Type B pancreatic cell (in vitro differentiated cells): ENCODE data around the gene MACO1. TPM values are rescaled to one million over a fixed set of nuclear protein-coding genes. Genes with fewer than 3 reads are reported as not detected.
A peak's percentile ranks its signal among the peaks of the same experiment; 100 is the strongest.

Source experiments
- DNase-seq: peaks from one replicate; pipeline ENCODE4 v3.0.0; 2021; ENCODE audit warnings: mixed read lengths; ENCODE audit not compliant: unreplicated experiment; ENCODE audit errors: extremely low spot score
- H3K27ac Mint-ChIP-seq: 2 replicates; pipeline ENCODE4 v1.8.0; 2021; ENCODE audit warnings: mild to moderate bottlenecking, mixed read lengths
- H3K27me3 Mint-ChIP-seq: 2 replicates; pipeline ENCODE4 v1.8.0; 2021; ENCODE audit warnings: mixed read lengths
- H3K36me3 Mint-ChIP-seq: 2 replicates; pipeline ENCODE4 v1.8.0; 2021; ENCODE audit warnings: mixed read lengths
- H3K4me1 Mint-ChIP-seq: one replicate; pipeline ENCODE4 v1.8.0; 2021; ENCODE audit warnings: mixed read lengths; ENCODE audit not compliant: unreplicated experiment
- H3K4me3 Mint-ChIP-seq: 2 replicates; pipeline ENCODE4 v1.8.0; 2021; ENCODE audit warnings: mild to moderate bottlenecking, mixed read lengths
- H3K9me3 Mint-ChIP-seq: 2 replicates; pipeline ENCODE4 v1.8.0; 2021; ENCODE audit warnings: mixed read lengths
- total RNA-seq: library from RNA; stranded (reverse); gene quantifications from 2 replicates; pipeline ENCODE4 v1.2.1, GENCODE V29; 2021; ENCODE audit warnings: low replicate concordance
- TF ChIP-seq, protein P1 (sequence below): fragments of 200-600 bp; sonication (generic); conservative IDR thresholded peaks from 2 replicates; pipeline ENCODE4 v1.5.0; 2021; ENCODE audit warnings: antibody characterized with exemption, mild to moderate bottlenecking

Gene MACO1
- total RNA-seq, 1 donor from 2014 or later: 22.0 TPM

GRCh38 chr1:25425098-25426085 lies 5.3 kb upstream of the MACO1 start:
- Mint-ChIP-seq H3K9me3 (no peaks in the 10 kb centered on the region), H3K4me1 (no peaks in the 10 kb centered on the region), H3K4me3 (no peak overlapping the region), H3K36me3 (no peaks in the 10 kb centered on the region), H3K27me3 (no peaks in the 10 kb centered on the region), H3K27ac (no peak overlapping the region)
- no peak for DNase-seq
- TF ChIP-seq, protein P1, sequence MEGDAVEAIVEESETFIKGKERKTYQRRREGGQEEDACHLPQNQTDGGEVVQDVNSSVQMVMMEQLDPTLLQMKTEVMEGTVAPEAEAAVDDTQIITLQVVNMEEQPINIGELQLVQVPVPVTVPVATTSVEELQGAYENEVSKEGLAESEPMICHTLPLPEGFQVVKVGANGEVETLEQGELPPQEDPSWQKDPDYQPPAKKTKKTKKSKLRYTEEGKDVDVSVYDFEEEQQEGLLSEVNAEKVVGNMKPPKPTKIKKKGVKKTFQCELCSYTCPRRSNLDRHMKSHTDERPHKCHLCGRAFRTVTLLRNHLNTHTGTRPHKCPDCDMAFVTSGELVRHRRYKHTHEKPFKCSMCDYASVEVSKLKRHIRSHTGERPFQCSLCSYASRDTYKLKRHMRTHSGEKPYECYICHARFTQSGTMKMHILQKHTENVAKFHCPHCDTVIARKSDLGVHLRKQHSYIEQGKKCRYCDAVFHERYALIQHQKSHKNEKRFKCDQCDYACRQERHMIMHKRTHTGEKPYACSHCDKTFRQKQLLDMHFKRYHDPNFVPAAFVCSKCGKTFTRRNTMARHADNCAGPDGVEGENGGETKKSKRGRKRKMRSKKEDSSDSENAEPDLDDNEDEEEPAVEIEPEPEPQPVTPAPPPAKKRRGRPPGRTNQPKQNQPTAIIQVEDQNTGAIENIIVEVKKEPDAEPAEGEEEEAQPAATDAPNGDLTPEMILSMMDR: no peak

DNA sequence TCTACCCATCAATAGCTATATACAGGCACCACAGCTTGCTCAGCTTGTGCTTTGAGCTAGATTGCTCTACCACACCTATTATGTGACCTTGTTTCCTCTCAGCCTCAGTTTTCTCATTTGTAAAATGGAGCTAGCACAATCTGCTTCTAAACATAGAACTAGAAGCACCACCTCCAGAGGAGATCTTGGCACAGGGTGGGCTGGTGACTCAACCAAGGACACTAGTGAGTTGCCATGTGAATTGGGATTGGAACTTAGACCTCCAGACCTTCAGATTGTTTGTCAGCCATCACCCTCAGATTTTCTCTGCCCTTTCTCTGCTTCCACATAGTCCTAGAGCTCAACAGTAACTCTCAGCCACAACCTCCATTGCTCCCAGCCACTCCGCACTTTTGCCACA lies 3.0 kb upstream of the MACO1 start:
- H3K4me3 Mint-ChIP-seq: no peak overlapping the region
- no peak overlapping the region for H3K27ac Mint-ChIP-seq
- no peaks in the 10 kb centered on the region for H3K9me3 Mint-ChIP-seq
- no peaks in the 10 kb centered on the region for H3K36me3 Mint-ChIP-seq
- H3K4me1 Mint-ChIP-seq: peaks cover 10% of the 10 kb centered on the region
- DNase-seq: no peak
- TF ChIP-seq, protein P1: no peak
- H3K27me3 Mint-ChIP-seq: no peaks in the 10 kb centered on the region

GRCh38 chr1:25428475-25429166 lies 2.1 kb upstream of the MACO1 start:
- Mint-ChIP-seq H3K4me1 (peaks cover 20% of the 10 kb centered on the region), H3K27me3 (no peaks in the 10 kb centered on the region), H3K4me3 (peak overlapping the region; percentile 78), H3K36me3 (no peaks in the 10 kb centered on the region), H3K9me3 (no peaks in the 10 kb centered on the region), H3K27ac (peak overlapping the region; percentile 76)
- no peak for DNase-seq
- TF ChIP-seq, protein P1: no peak

GRCh38 chr1:25430967-25431881 lies 527 bp downstream of the MACO1 start:
- Mint-ChIP-seq H3K36me3 (no peaks in the 10 kb centered on the region), H3K27ac (peak overlapping the region; percentile 79), H3K27me3 (no peaks in the 10 kb centered on the region), H3K9me3 (no peaks in the 10 kb centered on the region), H3K4me3 (peak overlapping the region; percentile 88), H3K4me1 (peaks cover 45% of the 10 kb centered on the region)
- DNase-seq: no peak
- TF ChIP-seq, protein P1: no peak
